ENCODE data around the gene SLC38A10.

The SLC38A10 gene

DNA sequence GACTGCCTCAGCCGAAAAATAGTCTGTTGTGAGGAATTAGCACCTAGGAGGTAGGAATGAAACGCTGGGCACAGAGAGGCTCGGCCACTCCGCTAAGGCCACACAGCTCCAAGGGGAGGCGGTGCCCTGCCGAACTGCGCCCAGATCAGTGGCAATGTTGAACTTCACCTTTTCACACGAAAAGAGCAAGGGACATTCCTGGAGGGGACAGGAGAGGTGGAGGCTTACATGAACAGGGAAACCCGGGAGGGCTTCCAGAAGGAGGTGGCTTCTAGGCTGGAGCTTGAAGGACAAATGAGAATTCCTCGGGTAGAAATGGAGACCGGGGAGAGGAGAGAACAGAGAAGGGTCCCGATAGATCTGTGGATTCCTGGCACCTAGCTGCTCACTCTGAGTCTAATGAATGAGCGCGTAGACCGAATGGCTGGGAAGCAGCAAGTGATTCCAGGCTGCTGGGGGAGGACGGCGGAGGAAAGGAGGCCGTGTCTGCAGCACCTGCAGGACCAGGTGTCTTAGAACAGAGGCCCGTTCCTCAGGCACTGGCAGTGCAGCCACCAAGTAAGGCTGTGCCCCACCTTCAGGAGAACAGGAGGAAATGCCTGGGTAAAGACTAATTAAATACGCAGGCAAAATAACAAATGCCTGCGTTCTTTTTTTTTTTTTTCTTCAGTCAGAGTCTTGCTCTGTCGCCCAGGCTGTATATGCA is 722 bp upstream of the SLC38A10 start:
- no peaks in the 10 kb centered on the region for H3K36me3 ChIP-seq
- peak; percentile 40 for TF ChIP-seq CTCF (IDR thresholded peaks at IDR 0.05; ENCODE audit: low read depth, low read length)
- no peaks in the 10 kb centered on the region for H3K9me3 ChIP-seq
- no peak for DNase-seq
- H3K4me3 ChIP-seq (ENCODE audit: low read depth, low read length), result peak overlapping the region; percentile 89
- H3K4me1 ChIP-seq, result peaks cover 7% of the 10 kb centered on the region
- H3K27me3 ChIP-seq, result no peaks in the 10 kb centered on the region

GRCh38 chr17:81294512-81295030 is 536 bp downstream of the SLC38A10 start:
- Histone ChIP-seq H3K27me3 (no peaks in the 10 kb centered on the region), H3K9me3 (no peaks in the 10 kb centered on the region), H3K4me3 (ENCODE audit: low read depth, low read length) (peak overlapping the region; percentile 89), H3K36me3 (no peaks in the 10 kb centered on the region), H3K4me1 (peaks cover 7% of the 10 kb centered on the region)
- no peak for TF ChIP-seq CTCF (IDR thresholded peaks at IDR 0.05; ENCODE audit: low read depth, low read length)
- DNase-seq, result no peak

DNA sequence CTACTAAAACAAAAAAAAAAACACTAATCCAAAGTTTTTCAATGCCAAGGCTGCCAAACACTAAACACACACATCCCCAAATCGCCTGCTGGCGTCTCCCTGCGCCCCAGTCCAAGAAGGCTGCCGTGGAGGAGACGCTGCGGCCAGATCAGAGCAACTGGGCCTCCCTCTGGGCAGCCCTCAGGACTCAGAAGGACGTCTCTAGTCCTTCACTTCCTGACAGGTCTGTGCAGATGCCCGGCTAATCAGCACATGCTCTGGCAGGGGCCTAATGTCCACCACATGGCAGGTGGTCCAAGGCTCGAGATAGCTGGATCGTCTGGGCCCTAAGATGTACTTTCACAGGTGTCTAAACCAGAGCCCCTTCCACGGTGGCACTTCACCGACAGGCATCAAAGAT is 2.7 kb downstream of the SLC38A10 start:
- DNase-seq, result no peak
- H3K9me3 ChIP-seq, result no peaks in the 10 kb centered on the region
- H3K36me3 ChIP-seq, result no peaks in the 10 kb centered on the region
- H3K4me3 ChIP-seq (ENCODE audit: low read depth, low read length), result no peak overlapping the region
- H3K27me3 ChIP-seq, result no peaks in the 10 kb centered on the region
- peaks cover 7% of the 10 kb centered on the region for H3K4me1 ChIP-seq
- no peak for TF ChIP-seq CTCF (IDR thresholded peaks at IDR 0.05; ENCODE audit: low read depth, low read length)

GRCh38 chr17:81291662-81292061 is 3.4 kb downstream of the SLC38A10 start:
- Histone ChIP-seq H3K4me1 (peaks cover 7% of the 10 kb centered on the region), H3K4me3 (ENCODE audit: low read depth, low read length) (no peak overlapping the region), H3K36me3 (no peaks in the 10 kb centered on the region), H3K27me3 (no peaks in the 10 kb centered on the region), H3K9me3 (no peaks in the 10 kb centered on the region)
- TF ChIP-seq CTCF (IDR thresholded peaks at IDR 0.05; ENCODE audit: low read depth, low read length), result peak; percentile 96
- DNase-seq, result peak; percentile 83

DNA sequence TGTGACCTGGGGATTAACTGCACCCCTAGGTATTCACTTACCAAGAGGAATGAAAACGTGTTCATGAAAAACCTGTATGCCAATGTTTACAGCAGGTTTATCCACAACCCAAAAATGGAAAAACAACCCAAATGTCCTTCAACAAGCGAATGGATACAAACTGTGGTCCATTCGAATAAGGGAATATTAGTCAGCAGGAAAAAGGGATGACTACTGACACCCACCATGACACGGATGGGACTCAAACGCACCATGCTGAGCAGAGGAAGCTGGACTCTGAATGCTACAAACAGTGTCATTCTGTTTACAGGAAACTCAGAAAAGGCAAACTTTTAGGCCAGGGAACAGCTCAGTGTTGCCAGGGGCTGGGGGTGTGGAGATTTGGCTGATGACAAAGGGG is 4.9 kb downstream of the SLC38A10 start:
- H3K9me3 ChIP-seq, result no peaks in the 10 kb centered on the region
- H3K4me3 ChIP-seq (ENCODE audit: low read depth, low read length), result no peak overlapping the region
- H3K36me3 ChIP-seq, result no peaks in the 10 kb centered on the region
- DNase-seq, result no peak
- peaks cover 3% of the 10 kb centered on the region; the same call in 1 of the 2 replicates for H3K4me1 ChIP-seq
- TF ChIP-seq CTCF (IDR thresholded peaks at IDR 0.05; ENCODE audit: low read depth, low read length), result no peak
- no peaks in the 10 kb centered on the region for H3K27me3 ChIP-seq

DNA sequence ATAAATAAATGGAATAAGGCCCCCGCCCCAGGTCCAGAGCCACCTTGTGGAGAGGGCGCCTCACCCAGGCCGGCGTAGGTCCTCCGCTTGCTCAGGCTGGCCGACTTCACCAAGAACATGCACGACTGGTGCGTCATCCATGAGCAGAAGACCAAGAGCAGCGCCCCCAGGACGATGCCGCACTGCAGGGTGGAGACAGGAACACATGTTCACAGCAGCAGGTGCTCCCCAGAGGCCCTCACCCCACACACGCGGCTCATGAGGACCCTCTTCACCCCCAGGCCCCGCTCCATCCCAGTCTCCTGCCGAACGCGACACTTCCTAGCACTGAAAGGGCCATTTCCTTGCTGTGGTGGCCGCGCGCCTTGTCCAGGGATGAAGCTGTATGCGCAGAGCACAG is 5.5 kb downstream of the SLC38A10 start:
- Histone ChIP-seq H3K4me3 (ENCODE audit: low read depth, low read length) (no peak overlapping the region), H3K36me3 (no peaks in the 10 kb centered on the region), H3K9me3 (no peaks in the 10 kb centered on the region), H3K27me3 (no peaks in the 10 kb centered on the region), H3K4me1 (peaks cover 3% of the 10 kb centered on the region; the same call in 1 of the 2 replicates)
- DNase-seq, result no peak
- TF ChIP-seq CTCF (IDR thresholded peaks at IDR 0.05; ENCODE audit: low read depth, low read length), result no peak

Measured in BE2C (cell line).